Activated CD4-positive, alpha-beta T cell treated with anti-CD3 and anti-CD28 coated beads, Interleukin-2, amount 50 U/mL, for 48 hours (primary cell): ENCODE data around the gene ANKRD65.
"Not testable (repeated sequence)": the region's sequence is repeated elsewhere in the genome, so short reads cannot be mapped to it uniquely, and the experiment has no call there.

ENCODE experiments used
- DNase-seq, 2 experiments: peaks; one replicate each; pipeline ENCODE4 v3.0.0-alpha.2; 2020

Gene ANKRD65

GRCh38 chr1:1393014-1393413, 28.1 kb downstream of the ANKRD65 start:
- no peak for DNase-seq

GRCh38 chr1:1391225-1391624, 29.9 kb downstream of the ANKRD65 start:
- DNase-seq = no peak

- DNase-seq = no peak
Observed at GRCh38 chr1:1390675-1391074, 30.4 kb downstream of the ANKRD65 start.

GRCh38 chr1:1388078-1388472, 33.0 kb downstream of the ANKRD65 start:
- no peak for DNase-seq

- DNase-seq = no peak
Observed at GRCh38 chr1:1387098-1388077, 33.7 kb downstream of the ANKRD65 start.

- DNase-seq = no peak
Observed at GRCh38 chr1:1385931-1386330, 35.1 kb downstream of the ANKRD65 start.

GRCh38 chr1:1385339-1385738, 35.7 kb downstream of the ANKRD65 start:
- not testable (repeated sequence) for DNase-seq

GRCh38 chr1:1381294-1381693, 39.8 kb downstream of the ANKRD65 start:
- no peak for DNase-seq

GRCh38 chr1:1380860-1381259, 40.2 kb downstream of the ANKRD65 start:
- no peak for DNase-seq

GRCh38 chr1:1377540-1378205, 43.4 kb downstream of the ANKRD65 start:
- DNase-seq = no peak

GRCh38 chr1:1376551-1377226, 44.4 kb downstream of the ANKRD65 start:
- DNase-seq = no peak

- peak; percentile 93 to 96 for DNase-seq
Observed at GRCh38 chr1:1374929-1375662, 46.0 kb downstream of the ANKRD65 start, which contains the start of gene AURKAIP1. AURKAIP1 (minus strand) TSS chr1:1375207; CDS start chr1:1374756, 451 bp downstream.

GRCh38 chr1:1374589-1374928, 46.5 kb downstream of the ANKRD65 start:
- peak in 1 of 2 experiments; percentile 28 for DNase-seq

- no peak for DNase-seq
Observed at GRCh38 chr1:1373815-1374588, 47.1 kb downstream of the ANKRD65 start.

GRCh38 chr1:1373051-1373814, 47.8 kb downstream of the ANKRD65 start:
- no peak for DNase-seq

GRCh38 chr1:1371746-1372711, 49.0 kb downstream of the ANKRD65 start:
- DNase-seq = peak; percentile 86 to 89

GRCh38 chr1:1371364-1371745, 49.7 kb downstream of the ANKRD65 start:
- DNase-seq = peak in 1 of 2 experiments; percentile 44

GRCh38 chr1:1370771-1371300, 50.2 kb downstream of the ANKRD65 start:
- DNase-seq = no peak

GRCh38 chr1:1370094-1370493, 51.0 kb downstream of the ANKRD65 start:
- DNase-seq = not testable (repeated sequence)
